Calu3 (cell line): ENCODE data around the gene PNMA8A. TPM values are rescaled to one million over a fixed set of nuclear protein-coding genes. Genes with fewer than 3 reads are reported as not detected.

ENCODE experiments used
- BruUV-seq: library from RNA; stranded (reverse); fragments of 400-500 nt; replicated peaks from 2 replicates; lab custom pipeline; 2021; lab: Mats Ljungman, UMichigan
- CTCF ChIA-PET: fragments of 300-600 bp; sonication (Branson Sonifier 250); formaldehyde crosslinking; loops from one replicate; lab custom pipeline; 2022; ENCODE audit warnings: antibody characterized with exemption; lab: Charles Lee
- DNase-seq: peaks from one replicate; pipeline ENCODE4 v3.0.0; 2022
- H3K27ac Mint-ChIP-seq: one replicate; pipeline ENCODE4 v1.8.0; 2022; ENCODE audit warnings: mixed read lengths; ENCODE audit not compliant: unreplicated experiment
- H3K27me3 Mint-ChIP-seq: one replicate; pipeline ENCODE4 v1.8.0; 2022; ENCODE audit warnings: mixed read lengths; ENCODE audit not compliant: unreplicated experiment
- H3K36me3 Mint-ChIP-seq: one replicate; pipeline ENCODE4 v1.8.0; 2022; ENCODE audit warnings: mild to moderate bottlenecking, moderate library complexity, mixed read lengths; ENCODE audit not compliant: insufficient read depth, unreplicated experiment
- H3K4me1 Mint-ChIP-seq: one replicate; pipeline ENCODE4 v1.8.0; 2022; ENCODE audit warnings: mild to moderate bottlenecking, low read depth, mixed read lengths; ENCODE audit not compliant: unreplicated experiment
- H3K4me3 Mint-ChIP-seq: one replicate; pipeline ENCODE4 v1.8.0; 2022; ENCODE audit warnings: mild to moderate bottlenecking, low read depth, moderate library complexity, mixed read lengths; ENCODE audit not compliant: unreplicated experiment
- H3K9me3 Mint-ChIP-seq: one replicate; pipeline ENCODE4 v1.8.0; 2022; ENCODE audit warnings: low read depth, mixed read lengths; ENCODE audit not compliant: unreplicated experiment
- intact Hi-C: fragments of 100-400 bp; cut with micrococcal nuclease; formaldehyde crosslinking; loops from one replicate; pipeline ENCODE4 v1.10.0; 2022; ENCODE audit not compliant: unreplicated experiment
- total RNA-seq: library from RNA; stranded (reverse); gene quantifications from 2 replicates; pipeline ENCODE4 v1.2.3, GENCODE V29; 2022
- TF ChIP-seq, protein P1 (sequence below): fragments of 200-600 bp; IDR thresholded peaks from one replicate; pipeline ENCODE4 v1.8.0; 2022; ENCODE audit warnings: antibody characterized with exemption; ENCODE audit not compliant: unreplicated experiment

Gene PNMA8A
- total RNA-seq, 1 experiment from 2014 or later = 0.61 TPM

DNA sequence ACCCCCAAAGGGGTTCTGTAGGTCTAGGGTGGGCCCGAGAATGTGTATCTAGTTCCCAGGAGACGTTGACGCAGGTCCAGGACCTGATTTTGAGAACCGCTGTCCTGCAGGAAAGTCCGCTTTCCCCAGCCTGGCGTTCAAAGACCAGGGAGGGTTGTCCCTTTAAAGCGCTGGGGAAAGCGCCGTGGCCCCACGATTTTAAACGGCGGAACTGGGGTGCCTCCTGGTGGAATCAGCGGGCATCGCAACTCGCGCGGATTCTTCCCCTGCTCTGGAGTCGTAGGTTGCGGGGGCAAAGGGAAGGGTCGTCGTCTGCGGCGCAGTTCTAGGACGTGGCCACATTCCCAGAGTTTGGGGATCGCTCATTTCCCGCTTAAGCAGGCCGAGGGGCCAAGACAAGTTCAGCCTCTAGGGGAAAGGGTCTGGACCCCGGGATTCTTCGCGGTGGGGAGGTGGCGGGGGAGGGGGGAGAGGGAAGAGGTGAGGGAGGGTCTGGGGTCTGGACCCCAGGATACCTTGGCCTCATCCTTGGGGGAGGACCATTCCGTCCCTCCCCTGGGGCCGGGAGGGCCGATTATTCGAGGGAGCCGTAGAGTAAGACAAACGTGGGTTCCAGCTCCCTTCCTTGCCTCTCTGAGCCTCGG lies 16.6 kb upstream of the PNMA8A start:
- peak; percentile 86 for DNase-seq
- CTCF ChIA-PET = interaction anchor here (1.5 to 2.6 kb wide), 3 partner anchors 85 to 207 kb away, joined by 5 to 9 read pairs (median 8); no protein-coding TSS in a partner anchor
- H3K4me1 Mint-ChIP-seq = peaks cover 10% of the 10 kb centered on the region
- TF ChIP-seq, protein P1, sequence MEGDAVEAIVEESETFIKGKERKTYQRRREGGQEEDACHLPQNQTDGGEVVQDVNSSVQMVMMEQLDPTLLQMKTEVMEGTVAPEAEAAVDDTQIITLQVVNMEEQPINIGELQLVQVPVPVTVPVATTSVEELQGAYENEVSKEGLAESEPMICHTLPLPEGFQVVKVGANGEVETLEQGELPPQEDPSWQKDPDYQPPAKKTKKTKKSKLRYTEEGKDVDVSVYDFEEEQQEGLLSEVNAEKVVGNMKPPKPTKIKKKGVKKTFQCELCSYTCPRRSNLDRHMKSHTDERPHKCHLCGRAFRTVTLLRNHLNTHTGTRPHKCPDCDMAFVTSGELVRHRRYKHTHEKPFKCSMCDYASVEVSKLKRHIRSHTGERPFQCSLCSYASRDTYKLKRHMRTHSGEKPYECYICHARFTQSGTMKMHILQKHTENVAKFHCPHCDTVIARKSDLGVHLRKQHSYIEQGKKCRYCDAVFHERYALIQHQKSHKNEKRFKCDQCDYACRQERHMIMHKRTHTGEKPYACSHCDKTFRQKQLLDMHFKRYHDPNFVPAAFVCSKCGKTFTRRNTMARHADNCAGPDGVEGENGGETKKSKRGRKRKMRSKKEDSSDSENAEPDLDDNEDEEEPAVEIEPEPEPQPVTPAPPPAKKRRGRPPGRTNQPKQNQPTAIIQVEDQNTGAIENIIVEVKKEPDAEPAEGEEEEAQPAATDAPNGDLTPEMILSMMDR = peak; percentile 96
- no TSS peak for BruUV-seq
- no peak overlapping the region for H3K27ac Mint-ChIP-seq
- peaks cover 85% of the 10 kb centered on the region for H3K27me3 Mint-ChIP-seq
- H3K9me3 Mint-ChIP-seq = no peaks in the 10 kb centered on the region
- intact Hi-C loops = loop anchor here (1.0 to 2.0 kb wide), 3 partner anchors 85 to 208 kb away; no protein-coding TSS in a partner anchor
- no peaks in the 10 kb centered on the region for H3K36me3 Mint-ChIP-seq
- H3K4me3 Mint-ChIP-seq = peak overlapping the region; percentile 10

GRCh38 chr19:46487178-46487801 lies 15.9 kb upstream of the PNMA8A start:
- H3K4me3 Mint-ChIP-seq = peak overlapping the region; percentile 10
- TF ChIP-seq, protein P1 = no peak
- H3K27me3 Mint-ChIP-seq = peaks cover 79% of the 10 kb centered on the region
- intact Hi-C loops = loop anchor here (2.0 kb wide), 1 partner anchor 92 kb away; no protein-coding TSS in a partner anchor
- CTCF ChIA-PET = interaction anchor here (0.6 to 2.6 kb wide), 3 partner anchors 64 to 206 kb away, joined by 4 to 9 read pairs (median 8); no protein-coding TSS in a partner anchor
- no peak for DNase-seq
- peaks cover 10% of the 10 kb centered on the region for H3K4me1 Mint-ChIP-seq
- BruUV-seq = no TSS peak
- no peak overlapping the region for H3K27ac Mint-ChIP-seq
- no peaks in the 10 kb centered on the region for H3K9me3 Mint-ChIP-seq
- H3K36me3 Mint-ChIP-seq = no peaks in the 10 kb centered on the region

- TF ChIP-seq, protein P1 = no peak
- CTCF ChIA-PET = interaction anchor here (2.6 kb wide), 1 partner anchor 206 kb away, joined by 9 read pairs; no protein-coding TSS in a partner anchor
- Mint-ChIP-seq H3K9me3 (no peaks in the 10 kb centered on the region), H3K4me1 (peaks cover 10% of the 10 kb centered on the region), H3K4me3 (no peak overlapping the region), H3K27ac (no peak overlapping the region), H3K27me3 (peaks cover 73% of the 10 kb centered on the region), H3K36me3 (no peaks in the 10 kb centered on the region)
- DNase-seq = no peak
- intact Hi-C loops = loop anchor here (2.0 kb wide), 1 partner anchor 92 kb away; no protein-coding TSS in a partner anchor
- BruUV-seq = no TSS peak
Measured at GRCh38 chr19:46486358-46486757, 15.0 kb upstream of the PNMA8A start.

DNA sequence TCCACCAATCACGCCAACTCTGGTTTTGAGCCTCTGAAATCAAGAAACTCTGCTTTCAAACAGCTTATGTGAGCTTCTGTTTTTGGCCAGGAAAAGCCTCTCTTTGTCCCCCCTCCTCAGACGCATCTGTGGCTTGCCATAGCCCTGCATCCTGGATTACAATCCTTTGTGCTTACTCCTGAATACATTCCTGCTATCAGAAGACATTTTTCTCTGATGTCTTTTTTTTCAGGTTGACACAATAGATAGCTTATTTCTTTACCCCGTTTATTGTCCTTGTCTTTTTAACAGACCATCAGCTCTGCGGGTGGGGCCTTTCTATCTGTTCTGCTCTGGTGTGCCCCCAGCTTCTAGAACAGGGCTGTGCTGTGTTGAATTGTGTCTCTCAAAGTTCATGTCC lies 13.3 kb upstream of the PNMA8A start:
- CTCF ChIA-PET = interaction anchor here (0.6 kb wide), 1 partner anchor 53 kb away, joined by 5 read pairs; no protein-coding TSS in a partner anchor
- H3K36me3 Mint-ChIP-seq = no peaks in the 10 kb centered on the region
- H3K9me3 Mint-ChIP-seq = no peaks in the 10 kb centered on the region
- no TSS peak for BruUV-seq
- TF ChIP-seq, protein P1 = no peak
- no peak overlapping the region for H3K27ac Mint-ChIP-seq
- H3K27me3 Mint-ChIP-seq = peaks cover 65% of the 10 kb centered on the region
- intact Hi-C loops = no loop called here
- no peak overlapping the region for H3K4me3 Mint-ChIP-seq
- peaks cover 10% of the 10 kb centered on the region for H3K4me1 Mint-ChIP-seq
- no peak for DNase-seq
